Smooth muscle cell (in vitro differentiated cells): ENCODE measurements around the gene PRKAB2. TPM values are rescaled to one million over a fixed set of nuclear protein-coding genes. Genes with fewer than 3 reads are reported as not detected.

Experiments
- DNase-seq: peaks from one replicate; lab custom pipeline; 2025; ENCODE audit not compliant: unreplicated experiment; lab: John Stamatoyannopoulos, UW
- H2AFZ ChIP-seq: fragments of 200-600 bp; sonication (generic); 2 replicates; pipeline ENCODE4 v1.6.0; 2016; ENCODE audit warnings: antibody characterized with exemption, low read depth, mild to moderate bottlenecking
- H3F3A ChIP-seq: fragments of 200-600 bp; sonication (generic); 2 replicates; pipeline ENCODE4 v1.6.0; 2017; ENCODE audit warnings: antibody characterized with exemption, low read depth
- H3K27ac ChIP-seq: fragments of 200-600 bp; sonication (generic); 2 replicates; pipeline ENCODE4 v1.5.1; 2016; ENCODE audit warnings: low read depth, mild to moderate bottlenecking
- H3K27me3 ChIP-seq: fragments of 200-600 bp; sonication (generic); 2 replicates; pipeline ENCODE4 v1.6.1; 2016; ENCODE audit warnings: low read depth, mild to moderate bottlenecking
- H3K36me3 ChIP-seq: fragments of 200-600 bp; sonication (generic); 2 replicates; pipeline ENCODE4 v1.5.1; 2016; ENCODE audit warnings: low read depth
- H3K4me1 ChIP-seq: fragments of 200-600 bp; sonication (generic); 2 replicates; pipeline ENCODE4 v1.5.1; 2016; ENCODE audit warnings: low read depth
- H3K4me2 ChIP-seq: fragments of 200-600 bp; sonication (generic); 2 replicates; pipeline ENCODE4 v1.6.0; 2016; ENCODE audit warnings: mild to moderate bottlenecking
- H3K4me3 ChIP-seq: fragments of 200-600 bp; sonication (generic); 2 replicates; pipeline ENCODE4 v1.5.1; 2016; ENCODE audit warnings: mild to moderate bottlenecking
- H3K79me2 ChIP-seq: fragments of 200-600 bp; sonication (generic); 2 replicates; pipeline ENCODE4 v1.6.0; 2016; ENCODE audit warnings: low read depth, mild to moderate bottlenecking
- H3K9ac ChIP-seq: fragments of 200-600 bp; sonication (generic); 2 replicates; pipeline ENCODE4 v1.6.0; 2016; ENCODE audit warnings: low read depth
- H3K9me3 ChIP-seq: fragments of 200-600 bp; sonication (generic); replicated peaks from 2 replicates; pipeline ENCODE4 v1.5.1; 2016; ENCODE audit warnings: low read depth
- H4K20me1 ChIP-seq: fragments of 200-600 bp; sonication (generic); 2 replicates; pipeline ENCODE4 v1.6.0; 2016; ENCODE audit warnings: low read depth
- CTCF ChIP-seq: fragments of 200-600 bp; sonication (generic); IDR thresholded peaks from 2 replicates; pipeline ENCODE4 v1.5.1; 2017; ENCODE audit warnings: borderline replicate concordance, mild to moderate bottlenecking, antibody characterized with exemption; ENCODE audit not compliant: insufficient read depth, poor library complexity, severe bottlenecking
- WGBS: methylation state at CpG from one replicate; pipeline ENCODE4 v1.1.7; 2016; ENCODE audit warnings: low lambda C conversion rate; 5-methylcytosine and 5-hydroxymethylcytosine counted together
- polyA plus RNA-seq: library from polyadenylated mRNA; unstranded; fragments of >200 nt; fragmentation: Nextera tagmentation; extraction: Ambion mirVana; gene quantifications from 2 replicates; pipeline ENCODE4 v1.2.1, GENCODE V29; 2016
- total RNA-seq: library from RNA; depleted of rRNA; stranded (reverse); fragments of >200 nt; gene quantifications from 2 replicates; pipeline ENCODE4 v1.2.3, GENCODE V29; 2014

Gene PRKAB2
- total and polyA plus RNA-seq, 2 experiments from 2014 or later: 22.9 to 50.8 TPM

- H3K4me1 ChIP-seq: peaks cover 8% of the 10 kb centered on the region
- H3K36me3 ChIP-seq: no peaks in the 10 kb centered on the region
- H3F3A ChIP-seq: no peaks in the 10 kb centered on the region
- whole genome bisulfite sequencing: 94% methylated on average over 7 of the region's 7 CpGs
- no peaks in the 10 kb centered on the region for H3K27me3 ChIP-seq
- no peaks in the 10 kb centered on the region for H3K79me2 ChIP-seq
- H4K20me1 ChIP-seq: no peaks in the 10 kb centered on the region
- H3K9ac ChIP-seq: no peak overlapping the region
- no peak overlapping the region for H2AFZ ChIP-seq
- no peaks in the 10 kb centered on the region for H3K9me3 ChIP-seq
- H3K4me3 ChIP-seq: no peak overlapping the region
- H3K4me2 ChIP-seq: no peak overlapping the region
- H3K27ac ChIP-seq: no peak overlapping the region
- DNase-seq: no peak
- no peak for TF ChIP-seq CTCF
Measured at GRCh38 chr1:147208619-147209018, 36.3 kb upstream of the PRKAB2 start.

GRCh38 chr1:147207192-147207591 lies 34.9 kb upstream of the PRKAB2 start:
- TF ChIP-seq CTCF: no peak
- 97% methylated on average over 1 of the region's 1 CpG for WGBS
- Histone ChIP-seq H3K4me1 (peaks cover 7% of the 10 kb centered on the region), H2AFZ (no peak overlapping the region), H3F3A (no peaks in the 10 kb centered on the region), H3K4me2 (no peak overlapping the region), H3K9me3 (no peaks in the 10 kb centered on the region), H3K4me3 (no peak overlapping the region), H4K20me1 (no peaks in the 10 kb centered on the region), H3K27ac (no peak overlapping the region), H3K36me3 (no peaks in the 10 kb centered on the region), H3K27me3 (no peaks in the 10 kb centered on the region), H3K9ac (no peak overlapping the region), H3K79me2 (no peaks in the 10 kb centered on the region)
- no peak for DNase-seq

- Histone ChIP-seq H3K9me3 (no peaks in the 10 kb centered on the region), H3K9ac (no peak overlapping the region), H3F3A (no peaks in the 10 kb centered on the region), H4K20me1 (no peaks in the 10 kb centered on the region), H3K4me2 (no peak overlapping the region), H3K79me2 (no peaks in the 10 kb centered on the region), H3K36me3 (no peaks in the 10 kb centered on the region), H3K27ac (no peak overlapping the region), H3K27me3 (no peaks in the 10 kb centered on the region), H3K4me1 (no peaks in the 10 kb centered on the region), H3K4me3 (no peak overlapping the region), H2AFZ (no peak overlapping the region)
- DNase-seq: no peak
- WGBS: 96% methylated on average over 3 of the region's 3 CpGs
- no peak for TF ChIP-seq CTCF
Measured at GRCh38 chr1:147204080-147204479, 31.8 kb upstream of the PRKAB2 start.

- 72% methylated on average over 2 of the region's 2 CpGs for WGBS
- Histone ChIP-seq H3K9ac (no peak overlapping the region), H3K27ac (no peak overlapping the region), H3K79me2 (no peaks in the 10 kb centered on the region), H3K27me3 (no peaks in the 10 kb centered on the region), H3F3A (no peaks in the 10 kb centered on the region), H3K4me2 (no peak overlapping the region), H2AFZ (no peak overlapping the region), H3K4me1 (no peaks in the 10 kb centered on the region), H3K9me3 (no peaks in the 10 kb centered on the region), H3K36me3 (no peaks in the 10 kb centered on the region), H3K4me3 (no peak overlapping the region), H4K20me1 (no peaks in the 10 kb centered on the region)
- TF ChIP-seq CTCF: no peak
- DNase-seq: no peak
Measured at GRCh38 chr1:147202576-147202975, 30.3 kb upstream of the PRKAB2 start.
